GM21737 (cell line): ENCODE measurements around the gene ZNF660.
"Not testable (repeated sequence)": the region's sequence is repeated elsewhere in the genome, so short reads cannot be mapped to it uniquely, and the experiment has no call there.

ENCODE experiments used
- ATAC-seq: cut with Tn5 transposase; IDR thresholded peaks from one replicate; pipeline ENCODE4 v1.9.1; 2021; ENCODE audit warnings: mild to moderate bottlenecking, moderate library complexity; ENCODE audit not compliant: unreplicated experiment

Gene ZNF660

DNA sequence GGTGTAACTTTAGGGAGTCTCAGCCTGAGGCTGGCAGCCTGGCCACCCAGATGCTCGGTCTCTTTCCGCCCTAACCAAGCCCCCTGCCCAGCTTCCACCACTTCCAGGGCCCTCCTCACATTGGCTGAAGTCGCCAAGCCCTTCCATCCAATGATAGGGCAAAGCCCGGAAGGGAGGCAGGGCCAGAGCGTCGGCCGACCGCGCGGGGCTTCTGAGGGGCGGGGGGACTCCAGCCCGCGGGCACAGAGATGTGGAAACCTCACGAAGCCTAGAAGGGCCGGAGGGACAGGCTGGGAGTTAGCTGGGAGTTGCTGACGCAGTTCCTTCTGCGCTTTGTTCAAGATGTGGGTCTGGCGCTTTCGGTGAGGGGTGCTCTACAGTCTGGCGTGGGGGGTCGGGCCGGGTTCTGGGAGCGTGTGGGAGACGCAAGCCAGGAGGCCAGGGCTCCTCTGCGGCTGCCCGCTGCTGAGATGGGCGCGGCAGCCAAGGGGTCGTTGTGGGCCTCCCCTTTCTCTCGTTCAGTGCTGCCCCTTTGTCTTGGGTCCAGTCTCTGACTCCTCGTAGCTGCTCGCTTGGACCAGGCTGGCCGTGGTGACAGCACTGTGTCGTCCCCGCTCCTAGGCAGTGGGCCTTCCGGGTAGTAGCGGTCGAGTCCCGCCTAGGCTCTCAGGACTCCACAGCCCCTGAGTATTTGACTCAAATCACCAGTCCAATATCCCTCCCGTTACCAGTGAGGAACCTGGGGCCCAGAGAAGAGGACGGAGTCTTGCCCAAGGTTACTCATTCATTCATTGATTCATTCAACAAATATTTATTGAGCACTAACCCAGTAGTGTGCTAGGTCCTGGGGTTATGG lies at the start of gene ZNF660:
TSS of gene ZNF660 (plus strand) at position 319 of the 856 bp plus-strand sequence. CDS start 9,230 bp downstream, outside the sequence.
- ATAC-seq = no peak

DNA sequence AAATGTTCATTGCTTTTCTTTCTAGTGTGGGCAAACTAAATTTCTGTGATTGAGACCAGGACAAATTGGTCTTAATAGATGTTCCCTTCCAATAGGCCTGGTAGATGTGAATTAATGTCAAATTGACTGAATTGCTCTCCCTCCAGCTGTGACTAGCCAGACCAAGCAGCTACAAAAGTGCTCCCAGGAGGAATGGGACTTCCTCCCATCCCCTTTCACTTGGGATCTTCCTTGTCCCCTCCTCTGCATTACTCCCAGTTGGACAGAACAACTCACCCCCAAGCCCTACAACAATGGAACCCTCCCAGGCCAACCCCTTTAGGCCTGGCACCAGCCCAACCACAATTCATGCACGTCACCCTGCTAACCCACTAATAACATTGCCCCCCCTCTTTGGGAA lies 49.4 kb upstream of the ZNF660 start:
- ATAC-seq = no peak

DNA sequence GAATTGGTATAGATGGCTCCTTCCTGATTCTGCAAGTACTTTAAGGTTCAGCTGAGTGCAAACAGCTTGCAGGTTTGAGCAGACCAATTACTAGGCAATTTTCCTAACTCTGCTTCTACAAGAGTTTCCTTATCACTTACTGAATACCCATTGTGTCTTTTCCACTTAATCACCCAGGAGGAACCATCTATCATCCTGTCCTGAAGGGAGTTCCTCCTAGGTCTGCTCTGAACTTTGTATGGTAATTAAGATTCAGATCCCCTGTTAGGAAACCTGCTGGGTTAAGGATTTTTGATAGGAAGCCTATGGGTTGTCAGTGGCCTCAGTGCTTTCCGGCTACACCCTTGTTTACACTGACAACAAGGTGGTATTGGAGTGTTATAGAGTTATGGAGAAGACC lies 40.0 kb upstream of the ZNF660 start:
- not testable (repeated sequence) for ATAC-seq

DNA sequence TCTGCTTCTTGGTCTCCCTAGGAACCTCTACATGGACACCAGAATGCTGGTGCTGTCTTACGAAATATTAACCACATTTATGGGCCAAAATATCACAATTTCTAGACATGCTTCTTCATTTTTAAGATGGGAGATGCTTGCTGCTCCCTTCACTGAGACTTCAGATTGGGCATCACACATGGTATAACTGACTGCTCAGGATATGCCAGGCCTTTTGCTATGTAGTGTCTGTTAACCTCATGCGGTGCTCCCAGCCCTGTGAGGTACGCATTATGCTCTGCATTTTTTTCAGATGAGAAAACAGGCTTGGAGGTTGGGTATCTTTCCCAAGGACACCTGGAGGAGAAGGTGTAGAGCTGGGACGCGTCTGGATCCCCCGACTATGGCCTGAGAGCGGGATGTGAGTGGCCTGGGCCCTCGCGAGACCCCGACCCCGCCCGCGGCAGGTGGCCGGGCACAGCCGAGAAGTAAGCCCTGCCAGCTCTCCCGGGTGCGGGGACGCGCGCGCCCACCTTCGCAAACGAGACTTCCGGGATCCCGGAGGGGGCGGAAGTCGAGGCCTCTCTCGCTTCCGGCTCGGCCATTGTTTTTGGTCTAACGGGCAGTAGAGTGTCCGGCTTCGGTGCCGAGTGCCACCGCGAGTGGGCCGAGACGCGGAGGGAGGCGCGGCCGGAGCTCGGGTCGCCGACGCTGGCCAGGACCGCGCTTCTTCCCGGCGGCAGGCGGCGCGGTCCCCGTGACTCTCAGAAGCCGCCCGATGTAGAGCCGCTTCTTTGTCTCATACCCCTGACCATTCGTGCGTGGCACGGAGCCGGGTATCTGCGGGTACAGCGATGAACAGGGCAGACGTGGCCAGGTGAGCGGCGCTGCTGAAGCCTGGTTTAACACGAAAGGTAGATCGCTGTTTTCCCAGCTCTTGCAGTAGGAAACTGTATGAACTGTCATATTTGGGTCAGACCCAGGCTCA lies 29.9 kb upstream of the ZNF660 start, which contains the start of gene ZKSCAN7:
TSS of gene ZKSCAN7 (plus strand) at position 568 of the 967 bp plus-strand sequence. CDS start 1,855 bp downstream, outside the sequence.
- ATAC-seq = peak; percentile 68

DNA sequence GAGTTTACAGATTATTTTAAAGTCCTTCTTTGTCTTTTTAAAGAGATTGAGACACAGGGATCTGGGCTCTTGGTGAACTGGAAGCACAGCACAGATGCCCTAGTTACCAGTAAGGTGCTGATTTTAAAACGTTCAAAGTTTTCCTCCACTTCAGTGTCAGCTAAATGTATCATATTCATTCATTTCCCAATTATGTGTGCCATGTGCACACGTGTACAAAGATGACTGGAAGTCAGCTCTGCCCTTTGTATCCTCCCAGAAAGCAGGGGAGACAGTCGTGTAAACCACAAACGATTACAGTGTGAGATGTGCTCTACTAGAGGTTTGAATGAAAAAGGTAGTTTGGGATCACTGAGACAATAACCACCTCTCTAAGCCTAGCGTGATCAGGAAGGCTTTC lies 29.0 kb upstream of the ZNF660 start:
- no peak for ATAC-seq

DNA sequence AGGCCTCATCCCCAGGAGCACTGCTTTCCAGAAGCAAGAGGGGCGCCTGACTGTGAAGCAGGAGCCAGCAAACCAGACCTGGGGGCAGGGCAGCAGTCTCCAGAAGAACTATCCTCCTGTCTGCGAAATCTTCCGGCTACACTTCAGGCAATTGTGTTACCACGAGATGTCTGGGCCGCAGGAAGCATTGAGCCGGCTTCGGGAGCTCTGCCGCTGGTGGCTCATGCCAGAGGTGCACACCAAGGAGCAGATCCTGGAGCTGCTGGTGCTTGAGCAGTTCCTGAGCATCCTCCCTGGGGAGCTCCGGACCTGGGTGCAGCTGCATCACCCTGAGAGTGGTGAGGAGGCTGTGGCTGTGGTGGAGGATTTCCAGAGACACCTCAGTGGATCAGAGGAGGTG lies 27.7 kb upstream of the ZNF660 start:
- ATAC-seq = no peak

DNA sequence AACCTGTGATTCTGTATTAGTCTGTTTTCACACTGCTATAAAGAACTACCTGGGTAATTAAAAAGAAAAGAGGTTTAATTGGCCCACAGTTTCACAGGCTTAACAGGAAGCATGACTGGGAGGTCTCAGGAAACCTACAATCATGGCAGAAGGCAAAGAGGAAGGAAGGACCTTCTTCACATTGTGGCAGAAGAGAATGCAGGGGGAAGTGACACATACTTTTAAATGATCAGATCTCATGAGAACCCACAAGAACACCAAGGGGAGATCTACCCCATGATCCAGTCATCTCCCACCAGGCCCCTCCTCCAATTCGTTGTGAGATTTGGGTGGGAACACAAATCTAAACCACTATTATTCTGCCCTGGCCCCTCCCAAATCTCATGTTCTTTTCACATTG lies 23.7 kb upstream of the ZNF660 start:
- no peak for ATAC-seq

DNA sequence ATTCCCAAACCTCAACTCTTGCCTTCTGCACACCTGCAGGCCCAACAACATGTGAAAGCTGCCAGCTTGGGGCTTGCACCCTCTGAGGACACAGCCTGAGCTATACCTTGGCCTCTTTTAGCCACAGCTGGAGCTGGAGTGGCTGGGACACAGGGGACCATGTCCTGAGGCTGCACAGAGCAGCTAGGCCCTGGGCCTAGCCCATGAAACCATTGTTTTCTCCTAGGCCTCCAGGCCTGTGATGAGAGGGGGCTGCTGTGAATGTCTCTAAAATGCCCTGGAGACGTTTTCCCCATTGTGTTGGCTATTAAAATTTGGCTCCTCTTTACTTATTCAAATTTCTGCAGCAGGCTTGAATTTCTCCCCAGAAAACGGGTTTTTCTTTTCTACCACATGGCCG lies 22.6 kb upstream of the ZNF660 start:
- ATAC-seq = no peak

DNA sequence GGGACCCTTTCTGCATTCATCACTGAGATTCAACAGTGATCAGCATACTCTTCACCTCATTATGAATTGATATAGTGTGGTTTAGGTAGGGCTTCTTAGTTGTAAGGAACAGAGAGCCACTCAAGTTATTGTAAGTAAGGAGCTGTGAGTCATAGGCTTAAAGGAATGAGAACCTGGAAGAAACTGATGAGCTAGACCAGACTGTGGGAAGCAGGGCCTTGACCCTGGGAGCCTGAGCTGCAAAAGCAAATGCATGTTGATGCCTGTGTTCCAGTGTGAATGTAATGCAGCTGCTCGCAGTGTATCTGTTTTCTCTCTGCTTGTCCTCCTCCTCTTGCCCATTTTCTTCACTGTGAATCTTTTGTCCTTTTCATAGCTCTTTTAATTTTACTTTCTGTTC lies 16.2 kb upstream of the ZNF660 start:
- ATAC-seq = no peak

DNA sequence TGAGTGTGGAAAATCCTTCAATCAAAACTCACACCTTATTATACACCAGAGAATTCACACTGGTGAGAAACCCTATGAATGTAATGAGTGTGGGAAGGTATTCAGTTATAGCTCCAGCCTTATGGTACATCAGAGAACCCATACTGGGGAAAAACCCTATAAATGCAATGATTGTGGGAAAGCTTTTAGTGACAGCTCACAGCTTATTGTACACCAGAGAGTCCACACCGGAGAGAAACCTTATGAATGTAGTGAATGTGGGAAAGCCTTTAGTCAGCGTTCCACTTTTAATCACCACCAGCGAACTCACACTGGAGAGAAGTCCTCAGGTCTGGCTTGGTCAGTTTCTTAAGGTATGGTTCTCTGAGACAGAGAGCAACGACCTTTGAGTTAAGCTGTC lies 13.7 kb upstream of the ZNF660 start:
- no peak for ATAC-seq

DNA sequence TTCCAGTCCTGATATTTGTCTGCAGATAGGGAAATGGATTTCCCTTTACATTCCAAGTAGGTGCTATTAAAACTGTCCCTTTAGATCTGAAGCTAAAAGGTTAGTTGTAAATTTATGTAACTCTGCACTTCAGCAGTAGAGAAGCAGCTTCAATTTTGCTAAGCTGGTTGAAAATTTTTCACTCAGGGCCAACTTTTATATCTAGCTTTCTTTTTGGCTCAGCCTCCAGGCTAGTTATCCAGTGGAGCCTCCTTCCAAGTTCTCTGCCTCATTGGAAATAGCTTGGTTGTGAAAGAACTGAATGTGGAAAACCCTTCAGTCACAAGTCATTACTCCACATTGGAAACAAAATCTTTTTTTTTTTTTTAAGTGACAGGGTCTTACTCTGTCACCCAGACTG lies 8.2 kb upstream of the ZNF660 start:
- ATAC-seq = no peak

DNA sequence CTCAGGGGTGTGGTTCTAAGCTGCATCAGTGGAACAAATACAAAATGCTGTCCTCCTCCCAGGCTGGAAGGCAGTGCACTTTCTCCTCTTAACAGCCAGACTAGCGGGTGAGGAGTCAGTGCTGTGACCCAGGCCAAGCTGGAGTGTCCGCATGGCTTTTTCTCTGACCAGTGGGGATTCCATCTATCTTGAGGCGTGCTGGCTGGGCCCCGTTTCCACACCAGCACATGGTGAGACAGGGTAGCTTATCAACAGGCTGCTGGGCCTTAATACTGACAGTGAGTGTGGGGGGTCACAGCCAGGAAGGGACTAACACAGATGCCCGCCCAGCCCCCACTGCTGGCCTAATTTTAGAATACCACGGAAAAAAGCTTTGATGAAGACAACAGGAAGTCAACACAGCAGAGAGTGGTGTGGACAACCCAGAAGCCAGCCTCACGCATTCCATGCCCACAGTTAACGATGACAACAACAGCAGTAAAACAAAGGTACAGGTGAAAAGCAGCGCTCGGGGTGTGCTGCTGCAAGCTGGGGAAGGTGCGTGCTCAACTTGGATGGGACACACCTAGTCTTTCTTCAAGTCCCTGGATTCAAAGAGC lies 7.3 kb upstream of the ZNF660 start:
- ATAC-seq = not testable (repeated sequence)

DNA sequence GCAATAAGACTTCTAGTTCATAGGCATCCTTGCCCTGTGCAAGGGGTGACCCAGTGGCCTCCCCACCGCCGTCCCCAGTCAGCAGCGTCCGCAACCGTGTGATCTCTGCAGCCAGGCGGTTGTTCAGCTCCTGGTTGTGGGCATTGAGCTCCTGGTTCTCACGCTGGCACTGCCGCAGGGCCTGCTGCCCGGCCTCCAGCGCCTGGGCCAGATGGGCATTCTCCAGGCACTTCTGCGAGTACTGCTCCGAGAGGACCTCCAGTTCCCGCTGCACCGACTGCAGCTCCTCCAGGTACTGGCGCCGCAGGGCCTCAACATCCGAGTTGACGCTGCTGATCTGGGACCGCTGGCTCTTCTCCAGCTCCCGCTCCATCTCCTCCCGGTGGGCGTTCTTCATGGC lies 6.4 kb upstream of the ZNF660 start:
- not testable (repeated sequence) for ATAC-seq

DNA sequence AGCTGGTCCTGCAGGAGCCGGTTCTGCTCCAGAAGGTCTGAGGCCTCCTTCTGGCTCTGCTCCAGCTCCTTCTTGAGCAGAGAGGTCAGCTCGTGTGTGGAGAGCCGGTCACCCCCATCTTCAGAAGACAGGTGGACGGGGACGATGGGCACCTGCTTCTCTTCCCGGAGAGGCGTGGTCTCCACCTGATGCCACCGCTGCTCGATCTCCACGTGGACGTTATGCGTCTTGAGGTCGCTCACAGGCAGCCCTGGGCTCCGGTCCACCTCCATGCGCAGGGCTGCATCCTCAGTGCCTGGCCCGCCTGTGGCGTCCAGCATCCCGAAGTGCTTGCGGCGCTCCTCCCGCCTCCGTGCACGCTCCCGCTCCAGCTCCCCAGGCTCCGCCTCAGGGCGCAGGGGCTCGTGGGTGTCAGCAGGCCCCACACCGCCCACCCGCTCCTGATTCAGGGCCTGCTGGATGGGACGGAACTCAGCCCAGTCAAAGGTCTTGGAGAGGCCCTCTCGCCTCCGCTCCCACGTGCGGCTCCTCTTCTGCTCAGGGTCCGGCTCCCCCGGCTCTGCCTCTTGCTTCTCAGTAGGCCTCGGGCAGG lies 5.7 kb upstream of the ZNF660 start:
- not testable (repeated sequence) for ATAC-seq

DNA sequence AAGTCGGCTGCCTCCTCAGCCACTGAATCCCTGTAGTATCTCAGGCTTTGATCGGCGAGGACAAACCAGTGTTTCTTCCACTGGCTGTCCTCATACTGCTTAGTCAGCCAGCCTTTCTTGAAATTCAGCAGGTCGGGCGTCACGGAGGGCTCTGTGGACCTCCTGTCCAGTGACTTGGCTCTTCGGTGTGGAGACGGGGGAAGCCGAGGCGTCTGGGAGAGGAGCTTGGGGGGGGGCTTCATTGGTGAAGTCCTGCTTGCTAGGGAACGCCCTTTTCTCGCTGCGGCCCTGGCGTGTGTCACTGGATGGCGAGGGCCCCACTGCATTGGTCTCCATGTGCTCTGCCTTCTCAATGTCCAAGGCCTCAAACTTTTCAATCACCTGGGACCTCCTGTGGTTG lies 5.0 kb upstream of the ZNF660 start:
- not testable (repeated sequence) for ATAC-seq

DNA sequence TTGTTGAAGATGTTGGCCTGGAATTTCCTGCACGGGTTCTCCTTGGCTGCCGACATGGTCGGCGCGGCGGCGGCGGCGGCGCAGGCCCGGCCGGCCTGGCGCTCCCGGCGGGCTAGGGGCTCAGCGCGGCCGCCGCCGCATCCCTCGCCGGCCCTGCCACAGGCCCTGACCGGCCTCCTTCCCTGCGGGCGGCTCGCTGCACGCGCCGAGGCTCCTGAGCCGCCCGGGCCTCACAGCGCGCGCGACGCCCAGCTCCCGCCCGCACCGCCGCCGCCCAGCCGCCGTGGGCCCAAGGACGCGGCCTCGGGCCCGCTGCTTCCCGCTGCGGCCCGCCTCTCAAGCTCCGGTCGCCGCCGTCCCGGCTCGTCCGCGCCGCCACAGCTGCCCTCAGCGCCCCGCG lies 3.8 kb upstream of the ZNF660 start:
- not testable (repeated sequence) for ATAC-seq

DNA sequence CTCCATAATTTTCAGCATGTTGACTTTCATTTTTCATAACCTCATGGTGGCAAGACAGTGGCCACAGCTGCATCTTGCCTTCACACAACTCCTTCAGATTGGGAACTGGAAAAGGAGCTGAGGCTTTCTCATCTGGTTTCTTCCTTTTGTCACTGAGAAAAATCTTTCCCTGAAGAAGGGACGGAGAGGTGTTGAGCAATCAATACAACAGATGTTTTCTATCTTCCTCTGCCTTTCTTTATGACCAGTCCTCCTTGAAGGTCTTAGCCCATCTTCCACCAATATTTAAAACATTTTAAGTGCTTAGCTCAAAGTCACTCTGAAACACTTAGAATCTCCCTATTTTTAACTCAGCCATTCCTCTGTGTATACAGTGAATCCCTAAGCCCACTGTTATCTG lies 11.9 kb downstream of the ZNF660 start:
- no peak for ATAC-seq

DNA sequence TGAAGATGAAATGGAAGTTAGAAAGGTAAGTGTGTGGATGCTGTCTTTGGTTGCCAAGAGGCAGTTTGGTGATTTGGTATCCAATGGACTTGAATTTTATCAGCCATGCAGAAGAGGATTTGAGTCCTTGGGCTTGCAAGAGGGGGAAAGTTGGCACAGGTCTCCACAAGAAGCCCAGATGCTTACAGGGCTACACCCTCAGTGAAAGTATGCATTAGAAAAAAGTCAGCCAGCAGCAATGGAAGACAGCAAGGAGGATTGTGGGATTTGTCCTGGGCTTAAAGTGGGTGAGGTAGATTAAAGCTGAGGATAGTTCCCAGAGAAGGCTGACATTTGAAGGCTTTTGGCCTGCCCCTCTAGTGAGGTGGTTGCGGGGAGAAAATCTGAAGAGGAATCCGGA lies 17.0 kb downstream of the ZNF660 start:
- ATAC-seq = no peak

DNA sequence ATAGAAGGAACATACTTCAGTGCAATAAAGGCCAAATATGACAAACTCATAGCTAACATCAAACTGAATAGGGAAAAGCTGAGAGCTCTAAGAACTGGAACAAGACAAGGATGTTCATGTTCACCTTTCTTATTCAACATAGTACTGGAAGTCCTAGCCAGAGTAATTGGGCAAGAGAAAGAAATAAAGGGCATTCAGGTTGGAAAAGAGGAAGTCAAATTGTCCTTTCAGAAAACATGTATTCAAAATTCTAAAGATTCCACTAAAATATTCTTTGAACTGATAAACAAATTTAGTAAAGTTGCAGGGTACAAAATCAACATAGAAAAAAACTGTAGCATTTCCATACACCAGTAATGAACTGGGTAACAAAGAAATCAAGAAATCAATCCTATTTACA lies 27.9 kb downstream of the ZNF660 start:
- no peak for ATAC-seq

DNA sequence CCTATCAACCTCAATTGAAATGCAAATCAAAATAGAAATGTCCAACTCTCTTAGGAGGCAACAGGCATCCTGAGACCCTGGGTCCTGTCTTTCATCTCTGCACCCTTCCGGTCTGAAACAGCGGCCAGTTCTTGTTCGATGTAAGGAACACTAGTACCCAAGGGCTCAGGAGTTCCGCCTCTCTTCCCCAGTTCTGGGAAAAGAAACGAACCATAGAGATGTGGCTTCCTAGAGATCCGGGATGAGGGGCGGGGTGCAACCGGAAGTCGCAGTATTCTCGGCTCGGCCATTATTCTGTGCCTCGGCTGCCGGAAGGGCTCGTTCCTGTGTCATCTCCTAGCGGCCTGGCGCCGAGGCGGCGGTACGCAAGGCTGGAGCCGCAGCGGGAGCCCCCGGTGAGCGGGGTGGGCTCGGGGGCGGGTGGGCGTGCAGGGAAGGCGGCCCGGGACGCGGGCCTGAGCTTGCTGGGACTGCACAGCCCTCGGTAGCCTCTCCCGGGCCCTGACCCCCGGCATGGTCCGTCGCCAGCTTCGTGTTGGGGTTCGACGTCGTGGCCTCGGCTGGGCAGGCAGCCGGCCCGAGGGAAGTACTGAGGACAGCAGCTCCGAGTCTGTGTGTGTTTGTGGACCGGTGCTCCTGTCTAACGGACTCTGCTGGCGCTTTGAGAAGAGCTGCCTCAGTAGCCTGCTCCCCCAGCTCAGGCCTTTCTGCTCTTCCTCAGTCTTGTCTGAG lies 40.2 kb downstream of the ZNF660 start, which contains the start of gene ZNF197:
TSS of gene ZNF197 (plus strand) at position 288 of the 732 bp plus-strand sequence. CDS start 4,119 bp downstream, outside the sequence.
- peak; percentile 90 for ATAC-seq
